HS-5 (cell line): ENCODE measurements around the gene PGD.

Source experiments
- DNase-seq: peaks from one replicate; pipeline ENCODE4 v3.0.0-alpha.2; 2012; ENCODE audit warnings: low read depth

The PGD gene

DNA sequence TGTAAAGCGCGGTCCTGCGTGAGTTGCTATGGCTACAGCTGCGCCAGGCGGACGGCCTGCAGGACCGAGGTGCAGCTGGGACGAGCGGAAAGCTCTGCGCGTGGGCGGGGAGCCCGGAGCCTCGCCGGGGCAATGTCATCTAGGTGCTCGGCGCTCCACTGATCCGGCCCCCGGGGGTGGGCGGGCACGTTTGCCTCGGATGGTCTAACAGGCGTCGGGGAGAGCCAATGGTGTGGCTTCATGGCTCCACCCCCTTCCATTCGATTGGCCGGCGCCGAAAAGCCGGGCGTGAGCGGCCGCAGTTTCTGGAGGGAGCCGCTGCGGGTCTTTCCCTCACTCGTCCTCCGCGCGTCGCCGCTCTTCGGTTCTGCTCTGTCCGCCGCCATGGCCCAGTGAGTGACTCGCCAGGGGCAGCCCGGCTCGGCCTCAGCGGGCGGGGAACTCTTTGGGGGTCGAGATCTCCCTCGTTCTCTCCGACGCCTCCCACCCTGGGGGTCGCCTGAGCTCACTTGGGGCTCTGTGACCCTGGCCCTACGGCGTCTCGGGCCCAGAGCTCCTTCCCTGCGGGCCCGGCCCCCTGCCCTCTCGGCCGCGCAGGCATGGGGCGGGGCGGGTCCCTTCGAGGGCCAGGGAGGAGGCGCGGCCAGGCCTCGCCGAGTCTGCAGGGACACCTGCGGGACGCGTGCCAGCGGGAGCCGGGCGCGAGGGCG is at the start of gene PGD:
Gene PGD, plus strand, starts transcription at position 331 of the 710 bp plus-strand sequence. Its CDS starts 54 bp downstream, at position 385.
- peak; percentile 86 for DNase-seq

DNA sequence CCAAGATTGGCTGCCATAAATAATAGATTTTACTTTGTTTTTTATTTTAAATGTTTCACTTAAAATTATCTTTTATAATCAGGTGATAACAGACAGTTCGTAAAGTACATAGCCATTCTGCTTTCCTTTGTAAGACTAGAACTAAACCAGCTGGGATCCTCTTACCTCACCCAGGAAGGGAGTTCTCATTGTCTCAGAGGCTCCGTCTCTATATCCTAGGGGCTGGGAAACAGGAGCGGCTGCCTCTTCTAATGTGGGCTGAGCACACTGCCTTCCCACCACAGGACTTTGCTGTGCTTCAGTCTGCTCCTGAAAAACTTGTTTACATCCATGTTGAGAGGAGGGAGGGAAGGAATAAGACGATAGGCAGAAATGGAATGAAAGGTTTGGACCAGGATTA is 45.6 kb upstream of the PGD start:
- DNase-seq = no peak

DNA sequence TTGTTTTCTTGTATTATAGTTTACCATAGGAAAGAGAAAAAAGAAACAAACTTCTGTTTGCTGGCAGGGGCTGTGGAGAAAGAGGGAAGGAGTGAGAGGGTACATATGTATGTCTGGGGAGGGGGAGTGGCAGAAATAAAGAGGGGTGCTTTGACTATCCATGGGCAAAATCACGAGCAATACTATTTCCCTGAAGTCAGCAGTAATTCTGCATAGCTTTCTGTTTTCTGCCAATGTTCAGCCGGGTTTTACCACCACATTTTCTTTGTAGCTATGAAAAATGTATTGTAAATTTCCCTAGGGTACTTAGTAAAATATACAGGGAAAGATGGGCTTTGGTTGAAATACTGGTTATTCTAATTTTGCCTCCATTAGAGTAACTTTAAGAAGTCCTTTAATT is 45.2 kb upstream of the PGD start:
- no peak for DNase-seq

DNA sequence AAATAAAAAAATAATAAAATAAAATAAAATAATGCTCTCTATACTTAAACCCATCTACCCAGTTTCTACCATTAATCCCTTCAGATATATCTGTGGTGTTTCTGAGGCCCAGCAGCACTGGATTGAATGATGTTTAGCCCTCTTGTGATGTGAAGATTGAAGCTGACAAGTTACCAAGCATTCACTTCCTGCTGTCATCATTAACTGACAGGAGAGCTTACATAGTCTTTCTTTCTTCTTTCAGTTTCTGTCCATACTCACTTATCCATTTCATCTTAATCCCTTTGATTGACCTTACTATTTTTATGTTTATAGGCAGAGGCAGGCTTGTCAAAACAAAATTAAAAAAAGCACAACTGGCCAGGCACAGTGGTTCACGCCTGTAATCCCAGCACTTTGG is 38.8 kb upstream of the PGD start:
- DNase-seq = no peak

DNA sequence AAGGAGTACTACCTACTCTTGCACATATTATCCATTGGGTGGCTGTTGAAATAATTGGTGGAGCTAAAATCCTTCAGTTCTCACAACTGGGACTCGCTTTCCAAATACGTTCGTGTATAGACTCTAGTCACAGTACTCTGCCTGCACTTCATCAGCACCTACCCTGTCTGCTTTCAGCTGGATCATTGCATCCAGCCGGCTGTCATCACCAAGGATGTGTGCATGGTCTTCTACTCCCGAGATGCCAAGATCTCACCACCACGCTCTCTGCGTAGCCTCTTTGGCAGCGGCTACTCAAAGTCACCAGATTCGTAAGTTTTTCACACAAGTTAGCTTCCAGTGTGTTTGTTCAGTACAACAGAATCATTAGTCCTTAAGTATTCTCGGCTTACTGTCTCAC is 37.3 kb upstream of the PGD start:
- DNase-seq = no peak

DNA sequence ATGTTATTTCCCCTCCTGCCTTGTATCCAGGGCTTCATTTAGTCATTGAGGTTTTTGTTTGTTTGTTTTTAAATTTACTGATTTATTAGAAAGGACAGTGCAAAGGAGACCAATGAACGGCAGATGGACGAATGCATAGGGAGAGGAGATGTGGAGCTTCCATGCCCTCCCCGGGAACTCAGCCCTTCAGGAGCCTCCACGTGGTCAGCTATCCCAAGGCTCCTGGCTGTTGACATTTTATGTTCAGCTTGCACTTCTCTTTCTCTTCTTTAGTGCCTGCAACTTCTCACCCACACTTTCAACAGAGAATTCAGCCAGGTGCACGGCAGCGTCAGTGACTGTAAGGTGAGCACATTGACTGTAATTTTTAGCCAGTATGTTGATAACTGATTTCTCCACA is 30.7 kb upstream of the PGD start:
- DNase-seq = no peak

DNA sequence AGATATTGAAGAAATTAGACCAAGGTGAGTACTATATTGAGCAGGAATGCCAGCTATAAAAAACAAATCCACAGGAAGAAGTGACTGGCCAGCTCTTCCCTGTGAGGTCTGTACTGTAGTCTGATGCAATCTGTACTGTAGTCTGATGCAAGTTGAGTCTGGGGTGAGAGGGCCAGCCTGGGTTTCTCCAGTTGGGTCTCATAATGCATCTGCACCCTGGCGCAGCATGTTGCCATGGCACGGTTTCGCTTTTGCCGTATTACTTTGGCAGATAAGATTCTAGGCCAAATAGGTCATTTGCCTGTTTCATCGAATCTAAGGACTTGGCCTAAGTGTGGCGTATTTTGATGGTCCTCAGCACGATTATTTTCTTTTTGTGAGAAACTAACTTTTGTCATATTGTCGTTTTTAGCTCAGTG is 24.4 kb upstream of the PGD start:
- no peak for DNase-seq

DNA sequence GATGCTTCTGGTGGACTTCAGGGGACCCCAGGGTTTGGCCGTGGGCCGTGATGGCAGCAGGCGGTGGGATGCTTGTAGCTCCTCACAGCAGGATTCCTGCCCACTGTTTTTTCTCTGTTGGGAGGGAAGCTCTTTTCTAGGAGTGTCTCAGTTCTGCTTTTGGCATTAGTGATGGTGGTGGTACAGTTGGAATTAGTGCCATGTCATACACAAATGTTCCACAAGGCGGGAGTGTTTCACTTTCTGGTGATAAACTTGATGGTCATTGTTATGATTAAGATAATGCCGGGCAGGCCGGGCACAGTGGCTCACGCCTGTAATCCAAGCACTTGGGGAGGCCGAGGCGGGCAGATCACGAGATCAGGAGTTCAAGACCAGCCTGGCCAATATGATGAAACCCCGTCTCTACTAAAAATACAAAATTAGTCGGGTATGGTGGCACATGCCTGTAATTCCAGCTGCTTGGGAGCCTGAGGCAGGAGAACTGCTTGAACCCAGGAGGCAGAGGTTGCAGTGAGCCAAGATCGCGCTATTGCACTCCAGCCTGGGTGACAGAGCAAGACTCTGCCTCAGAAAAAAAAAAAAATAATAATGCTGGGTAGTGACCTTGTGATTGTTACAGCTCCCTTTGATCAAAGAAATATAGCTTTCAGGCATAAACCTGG is 21.4 kb upstream of the PGD start:
- DNase-seq = peak; percentile 46

DNA sequence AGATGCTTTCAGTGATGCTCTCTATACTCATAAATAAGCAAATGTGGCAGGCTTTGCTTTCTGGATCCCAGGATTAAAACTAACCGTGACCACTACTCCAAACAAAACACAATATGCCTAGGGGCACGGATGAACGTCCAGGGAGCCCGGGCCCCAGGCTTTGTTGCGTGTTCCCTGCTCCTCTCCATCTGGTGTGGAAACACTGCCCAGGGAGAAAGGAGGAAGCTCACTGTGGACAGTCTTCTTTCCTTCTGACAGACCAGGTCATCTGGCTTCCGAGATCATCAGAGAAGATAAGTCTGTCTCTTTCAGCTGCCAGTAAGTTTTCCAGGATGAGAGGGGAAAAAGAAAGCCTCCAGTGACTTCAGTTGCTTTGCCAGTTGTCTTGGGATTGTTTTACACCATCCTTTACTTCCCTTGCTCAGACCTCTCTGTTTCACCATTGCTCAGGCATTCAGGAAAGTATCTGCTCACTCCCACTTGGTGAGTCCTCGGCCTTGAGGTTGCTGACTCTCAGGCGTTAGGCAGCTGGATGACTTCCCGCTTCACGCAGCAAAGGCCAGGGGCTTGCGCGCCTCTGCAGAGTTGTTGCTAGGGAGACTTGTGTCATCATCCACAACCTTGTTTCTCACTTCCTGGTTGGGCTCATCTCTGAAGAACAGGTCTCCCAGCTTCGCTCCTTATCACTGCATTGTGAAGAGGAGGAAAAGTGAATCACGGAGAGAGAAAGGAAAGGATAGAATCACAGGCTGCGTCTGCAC is 20.6 kb upstream of the PGD start:
- DNase-seq = peak; percentile 68

DNA sequence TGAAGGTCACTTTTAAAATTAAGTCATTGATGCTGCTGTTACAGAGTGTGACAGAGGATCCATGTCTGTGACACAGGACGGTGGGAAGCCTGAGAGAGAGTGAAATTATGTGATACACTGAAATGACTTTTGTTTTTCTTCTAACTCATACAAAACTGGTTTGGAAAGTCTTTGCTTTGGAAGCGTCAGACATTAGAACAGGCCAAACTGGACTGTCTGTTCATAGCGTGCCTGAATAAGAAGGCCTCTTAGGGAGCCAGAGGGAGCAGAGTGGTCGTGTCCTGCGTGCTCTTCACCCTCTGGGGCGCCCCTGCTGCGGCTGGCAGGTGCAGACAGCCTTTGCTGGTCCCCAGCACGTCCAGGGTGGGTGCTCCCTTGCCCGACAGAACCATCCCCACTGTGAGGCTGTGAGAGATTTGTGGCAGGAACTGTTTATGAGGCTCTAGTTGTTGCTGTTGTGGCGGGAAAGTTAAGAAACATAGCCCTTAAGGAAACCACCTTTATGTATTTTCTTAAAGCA is 19.7 kb upstream of the PGD start:
- DNase-seq = no peak

DNA sequence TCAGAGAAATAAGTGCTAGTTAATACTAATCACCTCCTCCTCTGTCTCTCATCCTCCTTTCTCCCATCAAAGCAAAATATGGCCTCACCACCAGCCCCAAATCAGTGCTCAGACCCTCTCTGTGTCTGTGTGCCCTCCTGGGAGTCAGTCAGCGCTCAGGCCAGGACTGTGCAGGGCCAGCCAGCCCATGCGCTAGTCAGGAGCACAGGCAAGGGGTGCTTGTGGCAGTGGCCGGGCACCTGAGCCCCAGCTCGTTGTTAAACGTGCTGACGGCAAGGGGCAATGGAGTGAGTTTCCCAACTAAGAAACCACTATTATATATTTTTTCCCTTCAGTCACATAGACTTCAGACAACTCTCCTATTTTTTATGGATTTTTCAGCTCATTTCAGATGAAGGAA is 19.2 kb upstream of the PGD start:
- no peak for DNase-seq

DNA sequence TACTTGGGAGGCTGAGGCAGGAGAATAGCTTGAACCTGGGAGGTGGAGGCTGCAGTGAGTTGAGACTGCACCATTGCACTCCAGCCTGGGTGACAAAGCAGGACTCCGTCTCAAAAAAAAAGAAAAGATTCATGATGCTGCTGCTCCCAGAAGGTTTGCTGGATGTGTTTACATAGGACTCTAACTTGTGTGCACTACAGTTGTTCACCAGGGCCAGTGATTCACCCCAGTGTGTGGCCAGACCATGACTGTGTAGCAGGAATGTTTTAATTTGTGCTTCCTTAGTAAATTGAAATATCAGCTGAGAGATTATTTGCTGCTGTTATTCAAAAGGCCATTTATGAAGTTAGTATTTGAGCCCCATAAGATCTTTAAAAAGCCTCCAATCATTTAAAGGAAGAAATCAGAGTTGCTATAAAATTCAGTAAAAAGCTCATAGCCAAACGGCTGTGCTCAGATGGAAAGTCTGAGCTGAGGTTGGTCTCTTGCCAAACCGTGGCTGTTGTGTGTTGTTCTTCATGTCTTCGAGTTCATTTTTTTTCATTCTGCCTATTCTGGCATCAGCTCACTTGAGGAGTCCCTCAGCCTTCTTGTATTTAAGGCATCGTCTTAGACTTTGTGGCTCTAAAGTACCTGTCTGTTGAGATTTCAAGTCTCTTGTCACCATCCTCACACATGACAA is 18.1 kb upstream of the PGD start:
- DNase-seq = peak; percentile 37

DNA sequence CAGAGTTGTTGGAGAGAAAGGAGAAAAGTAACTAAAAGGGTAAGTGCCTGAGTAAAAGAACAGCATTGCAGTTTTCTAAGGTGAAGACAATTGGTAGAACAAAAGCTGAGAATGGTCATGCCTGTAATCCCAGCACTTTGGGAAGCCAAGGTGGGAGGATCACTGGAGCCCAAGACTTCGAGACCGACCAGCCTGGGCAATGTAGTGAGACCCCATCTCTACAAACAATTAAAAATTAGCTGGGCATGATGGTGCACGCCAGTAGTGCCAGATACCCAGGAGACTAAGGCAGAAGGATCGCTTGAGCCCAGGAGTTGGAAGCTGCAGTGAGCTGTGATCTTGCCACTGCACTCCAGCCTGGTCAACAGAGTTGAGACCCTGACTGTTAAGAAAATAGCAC is 15.2 kb upstream of the PGD start:
- no peak for DNase-seq

DNA sequence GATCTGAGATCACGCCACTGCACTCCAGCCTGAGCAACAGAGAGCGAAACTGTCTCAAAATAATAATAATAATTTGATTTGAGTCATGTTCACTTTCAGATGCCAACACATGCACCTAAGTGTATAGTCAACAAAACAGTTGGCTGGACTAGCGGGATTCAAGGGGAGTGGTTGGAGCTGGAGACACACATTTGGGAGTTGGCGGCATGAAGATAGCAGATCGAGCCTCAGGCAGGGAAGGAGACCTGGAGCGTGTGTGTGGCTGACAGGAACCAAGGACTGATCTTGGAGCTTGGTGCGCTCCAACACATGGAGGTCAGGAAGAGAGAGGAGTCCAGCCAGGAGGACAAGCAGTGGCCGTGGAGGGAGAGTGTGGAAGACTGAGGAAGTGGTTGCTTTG is 14.6 kb upstream of the PGD start:
- no peak for DNase-seq

DNA sequence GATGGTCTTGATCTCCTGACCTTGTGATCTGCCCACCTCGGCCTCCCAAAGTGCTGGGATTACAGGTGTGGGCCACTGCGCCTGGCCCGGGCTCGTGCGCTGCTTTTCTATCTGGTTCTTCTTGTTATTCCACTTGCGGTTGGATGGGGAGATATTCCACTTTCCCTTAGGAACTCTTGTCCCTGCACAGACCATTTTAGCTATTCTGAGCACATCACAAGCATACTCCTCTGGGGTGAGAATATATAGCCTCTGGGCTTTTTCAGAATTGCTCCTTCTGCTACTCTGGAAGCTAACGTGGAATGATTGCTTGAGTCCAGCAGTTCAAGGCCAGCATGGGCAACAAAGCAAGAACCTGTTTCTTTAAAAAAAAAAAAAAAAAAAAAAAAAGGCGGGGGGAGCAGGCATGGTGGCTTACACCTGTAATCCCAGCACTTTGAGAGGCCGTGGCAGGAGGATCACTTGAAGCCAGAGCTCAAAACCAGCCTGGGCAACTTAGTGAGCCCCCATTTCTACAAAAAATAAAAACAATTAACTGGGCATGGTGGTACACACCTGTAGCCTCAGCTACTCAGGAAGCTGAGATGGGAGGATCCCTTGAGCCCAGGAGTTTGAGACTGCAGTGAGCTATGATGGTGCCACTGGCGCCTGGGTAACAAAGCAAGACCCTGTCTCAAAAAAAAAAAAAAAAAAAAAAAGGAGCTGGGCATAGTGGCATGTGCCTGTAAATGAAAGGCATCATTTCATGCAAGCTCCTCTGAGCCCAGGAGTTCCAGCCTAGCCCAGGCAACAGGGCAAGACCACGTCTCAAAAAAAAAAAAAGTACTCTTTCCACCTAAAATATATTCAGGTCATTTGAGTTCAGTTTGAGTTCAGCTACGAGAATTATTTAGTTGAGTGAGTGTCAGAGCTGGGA is 11.8 kb upstream of the PGD start:
- no peak for DNase-seq

DNA sequence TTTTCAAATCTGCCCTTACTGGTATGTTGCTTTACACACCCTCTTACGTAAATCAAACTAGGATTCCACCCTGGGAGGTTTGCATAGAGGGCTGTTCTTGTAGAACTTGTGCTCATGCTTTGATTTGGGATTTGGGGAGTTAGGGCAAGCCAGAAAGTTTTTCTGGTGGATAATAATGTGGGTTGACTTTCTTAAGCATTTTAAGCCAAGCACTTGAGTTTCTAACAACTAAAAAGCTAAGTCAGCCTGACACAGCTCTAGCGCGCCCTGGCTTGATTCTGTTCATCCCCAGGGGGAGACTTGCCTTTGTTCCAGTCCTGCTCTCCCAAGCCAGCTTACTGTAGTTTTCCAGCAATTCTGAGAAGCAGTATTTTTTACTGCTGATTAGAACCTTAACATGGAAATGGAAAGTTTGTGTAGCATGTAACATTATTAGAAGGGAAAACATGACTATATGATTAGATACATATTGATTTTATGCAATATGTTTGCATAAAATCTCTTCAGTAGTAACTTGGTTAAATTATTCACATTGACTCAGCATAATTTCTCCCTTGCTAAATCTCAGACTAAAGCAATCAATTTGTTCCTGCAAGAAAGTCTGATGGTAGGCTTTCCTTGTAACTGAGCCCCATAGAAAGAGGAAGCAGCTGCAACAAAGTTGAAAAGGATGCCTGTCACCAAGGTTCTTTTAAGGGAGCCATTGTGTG is 11.0 kb upstream of the PGD start:
- DNase-seq = peak; percentile 24

DNA sequence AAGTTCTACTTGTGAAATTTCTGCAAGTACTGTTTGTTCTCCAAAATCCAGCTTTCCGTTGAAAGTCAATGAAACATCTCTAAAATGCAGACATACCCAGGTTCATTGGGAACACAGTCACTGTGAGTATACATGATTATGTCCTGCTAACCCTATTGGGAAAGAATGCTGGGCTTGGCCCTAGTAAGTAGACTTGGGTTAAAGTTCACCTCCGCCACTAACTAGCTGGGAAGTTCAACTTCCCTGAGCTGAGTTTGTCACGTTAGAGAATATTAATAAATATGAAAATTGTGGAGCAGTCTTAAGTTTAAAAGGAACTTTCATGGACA is 10.5 kb upstream of the PGD start:
- no peak for DNase-seq

DNA sequence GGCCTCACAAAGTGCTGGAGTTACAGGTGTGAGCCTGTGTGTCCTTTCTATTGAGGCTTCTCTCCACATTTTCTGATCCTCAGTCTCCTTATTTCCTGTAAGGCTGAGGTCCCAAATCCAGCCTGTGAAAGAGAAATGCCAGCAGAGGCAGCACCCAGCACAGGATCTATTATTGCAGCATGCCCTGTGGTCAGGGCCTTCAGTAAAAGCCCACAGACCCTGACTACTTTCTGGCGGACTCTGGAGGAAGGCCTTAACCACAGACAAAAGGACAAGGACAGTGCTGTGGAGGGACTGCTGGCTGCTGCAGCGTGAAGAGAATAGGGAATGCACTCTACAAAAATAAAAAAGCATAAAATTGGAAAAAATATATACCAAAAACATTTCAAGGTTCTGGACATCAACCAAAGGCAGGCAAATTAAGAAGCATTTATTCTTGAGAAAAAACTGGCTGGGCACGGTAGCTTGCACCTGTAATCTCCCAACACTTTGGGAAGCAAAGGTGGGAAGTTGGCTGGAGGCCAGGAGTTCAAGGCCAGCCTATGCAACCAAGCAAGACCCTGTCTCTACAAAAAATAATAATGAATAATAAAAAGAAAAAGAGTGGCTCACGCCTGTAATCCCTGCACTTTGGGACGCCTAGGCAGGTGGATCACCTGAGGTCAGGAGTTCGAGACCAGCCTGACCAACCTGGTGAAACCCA is 9.4 kb upstream of the PGD start:
- DNase-seq = no peak

DNA sequence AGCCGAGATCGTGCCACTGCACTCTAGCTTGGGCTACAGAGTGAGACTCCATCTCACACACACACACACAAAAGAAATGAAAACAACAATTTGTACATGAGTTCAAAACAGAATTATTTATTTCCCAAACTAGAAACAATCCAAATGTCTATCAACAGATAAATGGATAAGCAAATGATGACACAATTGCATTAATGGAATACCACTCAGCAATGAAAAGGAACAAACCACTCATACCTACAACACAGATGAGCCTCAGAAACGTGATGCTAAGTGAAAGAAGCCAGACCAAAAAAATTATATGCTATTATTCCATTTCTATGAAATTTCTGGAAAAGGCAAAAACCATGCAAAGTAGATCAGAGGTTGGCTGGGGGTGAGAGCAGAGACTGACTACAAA is 2.0 kb upstream of the PGD start:
- no peak for DNase-seq

DNA sequence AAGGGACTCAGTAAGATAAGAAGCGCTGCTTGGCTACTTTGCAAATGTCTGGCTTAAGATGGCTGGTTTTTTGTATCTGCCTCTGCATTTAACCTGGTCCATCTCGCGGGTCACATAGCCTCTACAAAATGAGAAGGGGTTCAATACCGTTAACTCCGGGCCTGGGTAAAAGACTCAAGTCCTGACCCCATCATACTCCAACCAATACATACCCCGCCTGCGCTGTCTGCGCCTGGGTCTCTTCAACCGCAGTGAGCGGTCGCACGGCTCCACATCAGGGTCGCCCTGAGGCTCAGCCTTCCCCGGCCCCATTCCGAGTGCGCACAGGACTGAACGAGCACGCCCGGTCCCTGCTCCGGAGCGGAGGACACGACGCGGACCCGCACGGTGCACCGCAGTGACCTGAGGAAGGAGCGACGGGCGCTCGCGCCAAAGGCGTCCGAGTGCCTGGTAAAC is 558 bp upstream of the PGD start:
- DNase-seq = no peak
